Limb (tissue), 2 donors: Measurements from ENCODE around the gene DOCK11.
"Not testable (repeated sequence)": the region's sequence is repeated elsewhere in the genome, so short reads cannot be mapped to it uniquely, and the experiment has no call there.

Experiments used
- DNase-seq, 2 donors: peaks; one replicate each; pipeline ENCODE4 v3.0.0-alpha.2; 2016; ENCODE audit errors: extremely low spot score in 2 of 2

Gene DOCK11

GRCh38 chrX:118730500-118731247 lies 235.1 kb downstream of the DOCK11 start:
- DNase-seq: no peak

GRCh38 chrX:118732551-118732950 lies 236.9 kb downstream of the DOCK11 start:
- not testable (repeated sequence) for DNase-seq

GRCh38 chrX:118734909-118735308 lies 239.3 kb downstream of the DOCK11 start:
- no peak for DNase-seq
